HG03280 (cell line): ENCODE measurements around the gene ARL6IP4.
"Not testable (repeated sequence)": the region's sequence is repeated elsewhere in the genome, so short reads cannot be mapped to it uniquely, and the experiment has no call there.

Experiments
- ATAC-seq: cut with Tn5 transposase; IDR thresholded peaks from one replicate; pipeline ENCODE4 v1.9.1; 2021; ENCODE audit warnings: mild to moderate bottlenecking, moderate library complexity; ENCODE audit not compliant: unreplicated experiment

The ARL6IP4 gene

GRCh38 chr12:123005081-123005626 lies 24.7 kb downstream of the ARL6IP4 start:
- no peak for ATAC-seq

GRCh38 chr12:123006977-123007376 lies 26.5 kb downstream of the ARL6IP4 start:
- no peak for ATAC-seq

GRCh38 chr12:123010110-123010509 lies 29.6 kb downstream of the ARL6IP4 start:
- no peak for ATAC-seq

- no peak for ATAC-seq
These were observed 30.2 kb downstream of the ARL6IP4 start for GRCh38 chr12:123010681-123011080.

- ATAC-seq: no peak
These were observed 31.2 kb downstream of the ARL6IP4 start for GRCh38 chr12:123011701-123012100.

- ATAC-seq: no peak
These were observed 33.0 kb downstream of the ARL6IP4 start for GRCh38 chr12:123013185-123014095.

- ATAC-seq: not testable (repeated sequence)
These were observed 34.0 kb downstream of the ARL6IP4 start for GRCh38 chr12:123014473-123014872.

- ATAC-seq: no peak
These were observed 37.3 kb downstream of the ARL6IP4 start for GRCh38 chr12:123017753-123018152.

- ATAC-seq: no peak
These were observed 39.3 kb downstream of the ARL6IP4 start for GRCh38 chr12:123019841-123020138.

- no peak for ATAC-seq
These were observed 41.5 kb downstream of the ARL6IP4 start for GRCh38 chr12:123021688-123022604.

- ATAC-seq: no peak
These were observed 42.4 kb downstream of the ARL6IP4 start for GRCh38 chr12:123022846-123023245.

GRCh38 chr12:123024819-123025391 lies 44.4 kb downstream of the ARL6IP4 start:
- no peak for ATAC-seq

GRCh38 chr12:123026094-123026853 lies 45.8 kb downstream of the ARL6IP4 start:
- no peak for ATAC-seq

GRCh38 chr12:123027726-123028445 lies 47.4 kb downstream of the ARL6IP4 start:
- no peak for ATAC-seq

- ATAC-seq: no peak
These were observed 48.0 kb downstream of the ARL6IP4 start for GRCh38 chr12:123028475-123028874.

- no peak for ATAC-seq
These were observed 49.1 kb downstream of the ARL6IP4 start for GRCh38 chr12:123029550-123029949.

GRCh38 chr12:123030686-123031085 lies 50.2 kb downstream of the ARL6IP4 start:
- ATAC-seq: no peak

GRCh38 chr12:123031171-123031845 lies 50.8 kb downstream of the ARL6IP4 start:
- no peak for ATAC-seq
